Loucy (cell line): ENCODE measurements around the gene NR2C2.

Experiments
- H2AFZ ChIP-seq: fragments of 200-600 bp; sonication (generic); 2 replicates; pipeline ENCODE4 v1.6.0; 2016; ENCODE audit warnings: antibody characterized with exemption, mild to moderate bottlenecking, low read length, moderate library complexity
- H3F3A ChIP-seq: fragments of 200-600 bp; 2 replicates; pipeline ENCODE4 v1.6.0; 2016; ENCODE audit warnings: antibody characterized with exemption, low read depth, mild to moderate bottlenecking
- H3K27me3 ChIP-seq: fragments of 200-600 bp; sonication (generic); 2 replicates; pipeline ENCODE4 v1.6.1; 2014; ENCODE audit warnings: low read length, mild to moderate bottlenecking; ENCODE audit not compliant: insufficient read depth, poor library complexity, severe bottlenecking
- H3K36me3 ChIP-seq: fragments of 200-600 bp; sonication (generic); 2 replicates; pipeline ENCODE4 v1.6.1; 2016; ENCODE audit warnings: low read length; ENCODE audit not compliant: insufficient read depth
- H3K4me1 ChIP-seq: fragments of 200-600 bp; sonication (generic); 2 replicates; pipeline ENCODE4 v1.5.1; 2014; ENCODE audit warnings: low read length, mild to moderate bottlenecking; ENCODE audit not compliant: insufficient read depth, poor library complexity, severe bottlenecking
- H3K4me2 ChIP-seq: fragments of 200-600 bp; sonication (generic); 2 replicates; pipeline ENCODE4 v1.6.0; 2014; ENCODE audit warnings: antibody characterized with exemption, low read length, low read depth, mild to moderate bottlenecking; ENCODE audit not compliant: poor library complexity, severe bottlenecking
- H3K4me3 ChIP-seq: fragments of 200-600 bp; sonication (generic); 2 replicates; pipeline ENCODE4 v1.5.1; 2014; ENCODE audit warnings: low read length, mild to moderate bottlenecking, mixed read lengths; ENCODE audit not compliant: poor library complexity, severe bottlenecking
- H3K79me2 ChIP-seq: fragments of 200-600 bp; sonication (generic); 2 replicates; pipeline ENCODE4 v1.6.1; 2014; ENCODE audit warnings: low read length; ENCODE audit not compliant: insufficient read depth
- H3K9ac ChIP-seq: fragments of 200-600 bp; sonication (generic); 2 replicates; pipeline ENCODE4 v1.6.0; 2014; ENCODE audit warnings: mild to moderate bottlenecking, low read depth, low read length, moderate library complexity; ENCODE audit not compliant: poor library complexity, severe bottlenecking
- H3K9me2 ChIP-seq: fragments of 200-600 bp; sonication (generic); replicated peaks from 2 replicates; pipeline ENCODE4 v1.6.1; 2016; ENCODE audit warnings: low read depth, low read length, mixed read lengths
- H3K9me3 ChIP-seq: fragments of 200-600 bp; sonication (generic); 2 replicates; pipeline ENCODE4 v1.6.1; 2014; ENCODE audit warnings: mild to moderate bottlenecking, antibody characterized with exemption, low read length, low read depth; ENCODE audit not compliant: insufficient read depth
- H4K20me1 ChIP-seq: fragments of 200-600 bp; sonication (generic); 2 replicates; pipeline ENCODE4 v1.6.0; 2014; ENCODE audit warnings: antibody characterized with exemption, low read length, mild to moderate bottlenecking; ENCODE audit not compliant: insufficient read depth, poor library complexity, severe bottlenecking
- EZH2phosphoT487 ChIP-seq: fragments of 200-600 bp; IDR thresholded peaks from 2 replicates; pipeline ENCODE4 v1.6.1; 2018; ENCODE audit warnings: antibody characterized with exemption, mild to moderate bottlenecking, moderate library complexity, borderline replicate concordance
- TF ChIP-seq, protein P1 (sequence below): fragments of 200-600 bp; sonication (generic); conservative IDR thresholded peaks from 2 replicates; pipeline ENCODE4 v1.5.1; 2014; ENCODE audit warnings: mild to moderate bottlenecking, antibody characterized with exemption, low read length

NR2C2 gene

DNA sequence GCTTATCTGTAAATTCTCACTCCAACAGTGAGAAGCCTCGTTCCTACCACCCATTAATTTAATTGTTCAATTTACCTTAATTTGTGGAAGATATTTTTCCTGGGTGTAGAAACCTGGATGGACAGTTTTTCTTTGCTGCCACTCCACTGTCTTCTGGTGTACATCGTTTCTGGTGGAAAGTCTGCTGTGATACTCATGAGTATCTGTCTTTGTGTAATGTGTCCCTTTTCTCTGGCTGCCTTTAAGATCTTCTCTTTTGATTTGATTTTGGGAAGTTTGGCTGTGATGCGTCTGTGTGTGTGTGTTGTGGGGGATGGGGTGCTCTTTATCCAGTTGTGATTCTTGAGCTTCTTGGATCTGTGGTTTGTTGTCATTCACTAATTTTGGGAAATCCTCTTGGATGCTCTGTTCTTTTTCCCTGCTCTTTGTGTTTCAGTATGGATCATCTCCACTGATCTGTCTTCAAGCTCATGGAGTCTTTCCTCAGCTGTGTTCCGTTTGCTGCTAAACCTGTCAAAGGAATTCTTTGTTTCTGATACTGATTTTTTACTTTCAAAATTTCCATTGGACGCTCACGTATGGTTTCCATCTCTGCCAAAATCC, 42.2 kb upstream of the NR2C2 start:
- no peak overlapping the region for H3K4me3 ChIP-seq
- H3K36me3 ChIP-seq = no peaks in the 10 kb centered on the region
- TF ChIP-seq EZH2phosphoT487 = no peak
- TF ChIP-seq, protein P1, sequence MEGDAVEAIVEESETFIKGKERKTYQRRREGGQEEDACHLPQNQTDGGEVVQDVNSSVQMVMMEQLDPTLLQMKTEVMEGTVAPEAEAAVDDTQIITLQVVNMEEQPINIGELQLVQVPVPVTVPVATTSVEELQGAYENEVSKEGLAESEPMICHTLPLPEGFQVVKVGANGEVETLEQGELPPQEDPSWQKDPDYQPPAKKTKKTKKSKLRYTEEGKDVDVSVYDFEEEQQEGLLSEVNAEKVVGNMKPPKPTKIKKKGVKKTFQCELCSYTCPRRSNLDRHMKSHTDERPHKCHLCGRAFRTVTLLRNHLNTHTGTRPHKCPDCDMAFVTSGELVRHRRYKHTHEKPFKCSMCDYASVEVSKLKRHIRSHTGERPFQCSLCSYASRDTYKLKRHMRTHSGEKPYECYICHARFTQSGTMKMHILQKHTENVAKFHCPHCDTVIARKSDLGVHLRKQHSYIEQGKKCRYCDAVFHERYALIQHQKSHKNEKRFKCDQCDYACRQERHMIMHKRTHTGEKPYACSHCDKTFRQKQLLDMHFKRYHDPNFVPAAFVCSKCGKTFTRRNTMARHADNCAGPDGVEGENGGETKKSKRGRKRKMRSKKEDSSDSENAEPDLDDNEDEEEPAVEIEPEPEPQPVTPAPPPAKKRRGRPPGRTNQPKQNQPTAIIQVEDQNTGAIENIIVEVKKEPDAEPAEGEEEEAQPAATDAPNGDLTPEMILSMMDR = no peak
- no peaks in the 10 kb centered on the region; the same call in 1 of the 2 replicates for H3K9me3 ChIP-seq
- no peaks in the 10 kb centered on the region for H3K27me3 ChIP-seq
- H3K4me1 ChIP-seq = peaks cover 5% of the 10 kb centered on the region
- H2AFZ ChIP-seq = no peak overlapping the region
- H4K20me1 ChIP-seq = no peaks in the 10 kb centered on the region
- no peak overlapping the region for H3K9ac ChIP-seq
- no peaks in the 10 kb centered on the region for H3F3A ChIP-seq
- no peaks in the 10 kb centered on the region for H3K9me2 ChIP-seq
- H3K4me2 ChIP-seq = no peak overlapping the region
- H3K79me2 ChIP-seq = no peaks in the 10 kb centered on the region

DNA sequence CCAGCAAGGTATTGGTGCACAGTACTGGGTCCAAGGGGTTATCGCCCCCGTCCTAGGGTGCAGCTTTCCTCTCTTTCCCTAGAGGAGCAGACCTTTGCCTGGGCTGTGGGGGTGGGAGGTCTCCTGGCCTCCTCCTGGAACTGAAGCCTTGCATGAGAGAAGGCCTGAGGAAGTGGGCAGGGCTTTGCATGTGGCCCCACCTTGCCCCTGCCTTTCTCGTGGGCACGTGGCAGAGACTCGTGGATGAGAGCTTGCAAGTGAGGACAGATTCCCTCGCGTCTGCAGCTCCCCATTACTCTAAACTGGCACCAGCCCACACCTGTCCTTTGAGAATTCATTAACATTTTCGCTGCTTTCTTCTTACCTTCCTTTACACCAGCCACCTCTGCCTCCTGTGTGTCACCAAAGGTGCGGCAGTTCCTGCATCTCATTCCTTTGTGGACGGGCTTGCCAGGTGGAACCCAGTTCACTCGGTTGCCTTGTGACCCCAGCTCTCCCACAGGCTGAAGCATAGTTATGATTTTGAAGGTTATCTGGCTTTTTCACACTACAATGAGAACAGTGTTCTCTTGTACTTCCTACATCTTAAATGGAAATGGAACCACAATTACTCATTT, 40.9 kb upstream of the NR2C2 start:
- Histone ChIP-seq H3K36me3 (no peaks in the 10 kb centered on the region), H3K9me3 (no peaks in the 10 kb centered on the region; the same call in 1 of the 2 replicates), H3K4me2 (no peak overlapping the region), H3K4me1 (peaks cover 5% of the 10 kb centered on the region), H3F3A (no peaks in the 10 kb centered on the region), H3K27me3 (no peaks in the 10 kb centered on the region), H3K9ac (no peak overlapping the region), H2AFZ (no peak overlapping the region), H4K20me1 (no peaks in the 10 kb centered on the region), H3K4me3 (no peak overlapping the region), H3K9me2 (no peaks in the 10 kb centered on the region), H3K79me2 (no peaks in the 10 kb centered on the region)
- TF ChIP-seq, protein P1 = no peak
- TF ChIP-seq EZH2phosphoT487 = no peak

DNA sequence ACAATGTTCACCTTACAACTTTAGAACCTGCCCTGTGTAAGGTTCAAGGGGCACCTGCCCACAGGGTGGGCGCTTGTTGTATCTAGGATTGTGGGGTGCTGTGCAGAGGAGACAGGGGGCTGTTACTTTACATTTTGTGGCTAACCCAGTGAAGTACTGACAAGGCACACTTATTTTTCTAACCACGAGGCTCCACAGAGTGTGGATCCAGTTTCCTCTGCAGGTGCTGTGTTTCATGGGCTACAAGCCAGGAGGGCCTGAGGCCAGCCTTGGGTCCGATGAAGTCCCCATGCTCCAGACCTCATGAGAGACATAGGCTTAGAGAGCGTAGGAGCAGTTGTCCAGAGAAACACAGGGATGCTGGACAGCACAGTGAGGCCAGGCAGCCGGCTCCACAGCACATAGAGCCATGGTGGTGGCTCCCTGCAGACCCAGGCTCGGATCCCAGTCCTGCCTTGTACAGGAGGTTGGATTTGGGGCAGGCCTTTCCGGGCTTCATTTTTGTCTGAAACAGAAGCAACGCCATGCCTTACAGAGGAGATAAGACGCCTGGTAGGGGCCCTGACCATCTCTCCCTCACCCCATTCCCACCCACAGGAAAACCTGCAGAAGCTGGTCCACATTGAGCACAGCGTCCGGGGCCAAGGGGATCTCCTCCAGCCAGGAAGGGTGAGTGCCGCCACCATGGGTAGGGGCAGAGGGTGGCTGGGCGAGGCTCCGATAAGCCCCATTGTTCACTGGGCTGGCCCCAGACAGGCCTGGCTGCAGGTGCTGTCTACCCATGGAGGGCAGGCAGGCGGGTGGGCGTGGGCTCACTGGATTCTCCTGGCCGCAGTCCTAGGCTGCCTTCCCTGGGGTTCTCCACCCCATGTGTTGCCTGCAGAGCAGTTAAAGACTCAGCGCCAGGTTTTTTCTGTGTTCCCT, 40.1 kb upstream of the NR2C2 start:
- Histone ChIP-seq H3K36me3 (no peaks in the 10 kb centered on the region), H3K79me2 (no peaks in the 10 kb centered on the region), H3K9ac (no peak overlapping the region), H3K4me1 (peaks cover 5% of the 10 kb centered on the region), H4K20me1 (no peaks in the 10 kb centered on the region), H3K4me3 (no peak overlapping the region), H3K4me2 (no peak overlapping the region), H3K9me3 (no peaks in the 10 kb centered on the region; the same call in 1 of the 2 replicates), H2AFZ (no peak overlapping the region), H3F3A (no peaks in the 10 kb centered on the region), H3K27me3 (no peaks in the 10 kb centered on the region), H3K9me2 (no peaks in the 10 kb centered on the region)
- TF ChIP-seq, protein P1 = no peak
- TF ChIP-seq EZH2phosphoT487 = no peak
